OCI-LY7 (cell line): ENCODE measurements around the gene MYCT1.

ENCODE experiments used
- EZH2phosphoT487 ChIP-seq: fragments of 200-600 bp; sonication (generic); IDR thresholded peaks from 2 replicates; pipeline ENCODE4 v1.6.1; 2018; ENCODE audit warnings: low read depth, borderline replicate concordance, mild to moderate bottlenecking, mixed run types, antibody characterized with exemption, low read length, moderate library complexity, mixed read lengths
- TF ChIP-seq, protein P1 (sequence below): fragments of 200-600 bp; sonication (generic); conservative IDR thresholded peaks from 2 replicates; pipeline ENCODE4 v1.5.1; 2014; ENCODE audit warnings: mild to moderate bottlenecking, antibody characterized with exemption, low read length, moderate library complexity, mixed read lengths

- TF ChIP-seq, protein P1, sequence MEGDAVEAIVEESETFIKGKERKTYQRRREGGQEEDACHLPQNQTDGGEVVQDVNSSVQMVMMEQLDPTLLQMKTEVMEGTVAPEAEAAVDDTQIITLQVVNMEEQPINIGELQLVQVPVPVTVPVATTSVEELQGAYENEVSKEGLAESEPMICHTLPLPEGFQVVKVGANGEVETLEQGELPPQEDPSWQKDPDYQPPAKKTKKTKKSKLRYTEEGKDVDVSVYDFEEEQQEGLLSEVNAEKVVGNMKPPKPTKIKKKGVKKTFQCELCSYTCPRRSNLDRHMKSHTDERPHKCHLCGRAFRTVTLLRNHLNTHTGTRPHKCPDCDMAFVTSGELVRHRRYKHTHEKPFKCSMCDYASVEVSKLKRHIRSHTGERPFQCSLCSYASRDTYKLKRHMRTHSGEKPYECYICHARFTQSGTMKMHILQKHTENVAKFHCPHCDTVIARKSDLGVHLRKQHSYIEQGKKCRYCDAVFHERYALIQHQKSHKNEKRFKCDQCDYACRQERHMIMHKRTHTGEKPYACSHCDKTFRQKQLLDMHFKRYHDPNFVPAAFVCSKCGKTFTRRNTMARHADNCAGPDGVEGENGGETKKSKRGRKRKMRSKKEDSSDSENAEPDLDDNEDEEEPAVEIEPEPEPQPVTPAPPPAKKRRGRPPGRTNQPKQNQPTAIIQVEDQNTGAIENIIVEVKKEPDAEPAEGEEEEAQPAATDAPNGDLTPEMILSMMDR = no peak
- TF ChIP-seq EZH2phosphoT487 = no peak
Observed at GRCh38 chr6:152685819-152686218, 11.9 kb upstream of the MYCT1 start.
